ENCODE measurements around the gene RNF135. TPM values are rescaled to one million over a fixed set of nuclear protein-coding genes. Genes with fewer than 3 reads are reported as not detected.

The RNF135 gene
- total and polyA plus RNA-seq, 2 of the 4 experiments (the other 2 are of a cell fraction): 5.9 to 9.0 TPM

DNA sequence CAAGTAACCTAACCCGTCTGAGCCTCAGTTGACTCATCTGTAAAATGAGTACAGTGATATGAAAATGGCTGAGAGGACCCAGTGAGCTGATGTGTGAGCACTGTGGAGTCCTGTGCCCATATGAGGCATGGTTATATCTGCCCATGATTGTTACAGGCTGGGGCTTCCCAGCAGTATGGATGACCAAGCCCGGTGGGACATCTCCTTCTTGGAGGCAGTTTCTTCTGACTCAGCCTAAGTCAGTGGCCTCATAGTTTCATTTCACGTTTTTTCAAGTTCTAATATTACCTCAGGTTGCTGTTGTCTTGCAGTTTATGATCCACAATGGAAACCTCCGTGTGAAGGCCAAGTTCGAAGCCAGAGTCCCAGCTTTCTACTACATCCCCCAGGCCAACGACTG is 44.3 kb upstream of the RNF135 start:
- Histone ChIP-seq H3K56ac (ENCODE audit: extremely low read depth, insufficient read depth, low read length) (no peak overlapping the region), H4K91ac (ENCODE audit: insufficient read depth, low read depth, low read length) (no peak overlapping the region), H3K4me3 (ENCODE audit: insufficient read depth, low read depth, low read length) (no peak overlapping the region), H3K36me3 (ENCODE audit: control insufficient read depth, insufficient read depth, low read length) (no peaks in the 10 kb centered on the region), H3K23ac (ENCODE audit: low read depth, low read length) (no peak overlapping the region), H2AK9ac (replicated peaks; ENCODE audit: low read depth, low read length, poor library complexity) (no peak overlapping the region), H3K4me2 (ENCODE audit: low read depth, low read length) (no peak overlapping the region), H3K27me3 (ENCODE audit: control insufficient read depth, insufficient read depth, low read length) (peaks cover 16% of the 10 kb centered on the region), H3K4ac (ENCODE audit: low read depth, low read length) (no peak overlapping the region), H3K79me1 (ENCODE audit: low read depth in 1 of 2, low read length in 2 of 2) (no peaks in the 10 kb centered on the region), H2BK15ac (ENCODE audit: low read depth, low read length) (no peak overlapping the region), H3K14ac (replicated peaks; ENCODE audit: low read depth, low read length) (no peak overlapping the region), H4K20me1 (ENCODE audit: insufficient read depth, low read length) (no peaks in the 10 kb centered on the region), H4K8ac (ENCODE audit: low read depth in 2 of 2, low read length in 2 of 2) (no peak overlapping the region), H3K18ac (ENCODE audit: low read depth, low read length) (no peak overlapping the region), H3K9ac (ENCODE audit: low read depth, low read length) (no peak overlapping the region), H3K9me3 (ENCODE audit: control insufficient read depth, insufficient read depth, low read length) (no peaks in the 10 kb centered on the region), H3K27ac (ENCODE audit: insufficient read depth, low read length) (no peak overlapping the region), H3K9me1 (ENCODE audit: insufficient read depth, low read length) (no peaks in the 10 kb centered on the region; the same call in 1 of the 2 replicates), H2AK5ac (ENCODE audit: low read depth, low read length) (no peak overlapping the region), H4K5ac (ENCODE audit: low read depth, low read length) (no peak overlapping the region), H3K4me1 (ENCODE audit: control insufficient read depth, insufficient read depth, low read length) (no peaks in the 10 kb centered on the region), H2AFZ (replicated peaks; ENCODE audit: low read length, poor library complexity) (no peak overlapping the region), H2BK20ac (ENCODE audit: low read depth, low read length) (no peak overlapping the region), H2BK120ac (ENCODE audit: low read depth, low read length) (no peak overlapping the region), H2BK5ac (ENCODE audit: low read depth, low read length, poor library complexity, severe bottlenecking) (no peak overlapping the region)
- POLR2A ChIA-PET (ENCODE audit: unreplicated experiment): no interaction called here
- no peak for TF ChIP-seq RCOR1 (IDR thresholded peaks at IDR 0.05; ENCODE audit: insufficient replicate concordance, low read length)
- no peak for TF ChIP-seq MAFK (IDR thresholded peaks at IDR 0.05; ENCODE audit: low read depth, low read length)
- no peak for TF ChIP-seq NFE2L2 (IDR thresholded peaks at IDR 0.05; ENCODE audit: low read depth, low read length)
- no peak for TF ChIP-seq MXI1 (IDR thresholded peaks at IDR 0.05; ENCODE audit: borderline replicate concordance, low read depth, low read length)
- dilution Hi-C loops (cut with HindIII; ENCODE audit: low sequenced_read_pairs, unreplicated experiment): no loop called here
- intact Hi-C loops (cut with micrococcal nuclease): no loop called here
- peak; percentile 20 for DNase-seq
- no TSS peak for BruUV-seq (replicated peaks)
- in situ Hi-C loops (cut with MboI; ENCODE audit: low sequenced_read_pairs): no loop called here
- 100% methylated on average over 1 of the region's 6 CpGs; no CpG with 5 or more reads in 1 of the 2 experiments for WGBS, 2 experiments (ENCODE audit: extremely low coverage in 2 of 2, insufficient read length in 1 of 2)
- CTCF ChIA-PET: no interaction called here
- ATAC-seq (ENCODE audit: low read depth): no peak

Measured in IMR-90 (cell line).